ENCODE results near the gene MTG2.

MTG2 gene

DNA sequence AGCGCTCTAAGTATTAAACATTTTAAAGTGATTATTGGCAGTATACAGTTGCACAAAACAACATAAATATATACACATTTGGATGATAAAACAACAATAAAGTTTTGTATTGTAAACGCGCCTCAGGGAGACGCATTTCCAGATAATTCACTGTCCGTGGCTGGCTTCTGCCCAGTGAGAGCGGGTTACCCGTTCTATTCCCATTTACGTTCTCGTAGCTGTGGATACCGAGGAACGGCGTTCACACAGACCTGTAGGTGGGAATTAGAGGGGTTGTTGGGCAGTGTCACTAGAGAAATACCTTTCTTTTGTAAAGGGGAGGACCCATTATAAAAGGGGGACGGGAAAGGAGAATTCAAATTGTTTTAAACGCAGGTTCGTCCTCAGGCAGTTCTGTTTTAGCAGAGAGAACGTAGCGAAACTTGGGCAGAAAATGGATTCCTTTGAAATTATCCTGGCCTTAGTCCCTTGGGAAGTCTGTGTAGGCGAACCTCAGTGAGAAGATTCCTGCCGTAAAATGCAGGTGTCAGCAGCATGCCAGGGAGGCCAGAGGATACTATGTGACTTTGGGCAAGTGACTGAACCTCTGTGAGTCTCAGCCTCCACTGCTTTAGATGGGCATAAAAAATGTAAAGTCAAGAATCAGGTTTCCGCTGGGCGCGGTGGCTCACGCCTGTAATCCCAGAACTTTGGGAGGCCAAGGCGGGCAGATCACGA is 756 bp downstream of the MTG2 start:
- DNase-seq (ENCODE audit: low read depth in 2 of 2, low spot score in 1 of 2), result no peak

DNA sequence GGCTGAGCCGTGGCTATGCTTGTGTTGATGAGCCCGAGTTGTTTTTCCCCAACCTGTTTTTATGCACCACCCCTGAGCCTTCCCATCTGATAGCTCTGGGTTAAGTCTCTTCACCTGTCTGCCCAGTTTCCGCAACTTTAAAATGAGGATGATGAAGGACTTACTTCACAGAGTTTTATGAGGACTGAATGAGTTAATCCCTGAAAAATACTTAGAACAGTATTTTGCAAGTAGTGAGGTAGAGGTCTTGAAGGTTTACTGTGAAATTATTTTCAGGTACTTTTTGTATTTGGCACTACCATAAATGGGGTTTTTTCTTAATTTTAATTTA is 3.2 kb downstream of the MTG2 start:
- no peak for DNase-seq (ENCODE audit: low read depth in 2 of 2, low spot score in 1 of 2)

DNA sequence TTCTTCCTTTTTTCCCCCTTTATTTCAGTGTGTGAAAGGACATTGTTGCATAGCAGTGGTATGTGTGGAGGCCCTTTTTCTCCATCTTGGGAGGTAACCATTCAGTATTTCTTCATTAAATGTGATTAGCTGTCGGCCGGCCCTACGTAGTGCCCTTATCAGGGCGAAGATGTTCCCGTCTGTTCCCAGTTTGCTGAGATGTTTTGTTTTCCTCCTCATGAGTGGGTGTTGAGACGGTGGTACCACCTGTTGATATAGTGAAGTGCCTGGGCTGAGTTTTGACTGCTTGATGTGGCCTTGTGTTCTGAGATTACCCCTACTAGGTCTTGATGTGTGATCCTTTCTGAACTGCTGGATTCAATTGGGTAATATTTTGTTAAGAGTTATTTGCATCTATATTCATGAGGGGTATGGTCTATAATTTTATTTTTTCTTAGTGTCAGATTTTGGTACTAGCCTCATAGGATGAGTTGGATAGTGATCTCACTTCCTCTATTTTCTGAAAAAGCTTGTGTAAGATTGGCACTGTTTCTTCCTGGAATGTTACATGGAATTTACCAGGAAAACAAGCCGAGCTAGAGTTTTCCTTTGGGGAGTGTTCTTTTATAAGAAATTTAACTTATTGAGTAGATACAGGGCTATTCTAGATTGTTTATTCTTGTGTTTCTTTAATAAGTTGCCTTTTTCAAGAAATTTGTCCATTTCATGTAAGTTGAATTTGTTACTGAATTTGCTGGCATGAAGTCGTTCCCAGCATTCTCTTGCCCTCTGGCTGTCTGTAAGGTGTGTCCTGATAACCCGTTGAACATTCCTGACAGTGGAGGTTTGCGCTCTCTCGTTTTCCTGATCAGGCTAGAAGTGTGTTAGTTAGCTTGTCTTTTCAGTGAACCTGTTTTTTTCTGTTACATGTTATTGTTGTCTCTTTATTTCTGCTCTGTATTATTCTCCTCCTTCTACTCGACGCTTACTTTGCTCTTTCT is 4.3 kb downstream of the MTG2 start:
- DNase-seq (ENCODE audit: low read depth in 2 of 2, low spot score in 1 of 2), result no peak

DNA sequence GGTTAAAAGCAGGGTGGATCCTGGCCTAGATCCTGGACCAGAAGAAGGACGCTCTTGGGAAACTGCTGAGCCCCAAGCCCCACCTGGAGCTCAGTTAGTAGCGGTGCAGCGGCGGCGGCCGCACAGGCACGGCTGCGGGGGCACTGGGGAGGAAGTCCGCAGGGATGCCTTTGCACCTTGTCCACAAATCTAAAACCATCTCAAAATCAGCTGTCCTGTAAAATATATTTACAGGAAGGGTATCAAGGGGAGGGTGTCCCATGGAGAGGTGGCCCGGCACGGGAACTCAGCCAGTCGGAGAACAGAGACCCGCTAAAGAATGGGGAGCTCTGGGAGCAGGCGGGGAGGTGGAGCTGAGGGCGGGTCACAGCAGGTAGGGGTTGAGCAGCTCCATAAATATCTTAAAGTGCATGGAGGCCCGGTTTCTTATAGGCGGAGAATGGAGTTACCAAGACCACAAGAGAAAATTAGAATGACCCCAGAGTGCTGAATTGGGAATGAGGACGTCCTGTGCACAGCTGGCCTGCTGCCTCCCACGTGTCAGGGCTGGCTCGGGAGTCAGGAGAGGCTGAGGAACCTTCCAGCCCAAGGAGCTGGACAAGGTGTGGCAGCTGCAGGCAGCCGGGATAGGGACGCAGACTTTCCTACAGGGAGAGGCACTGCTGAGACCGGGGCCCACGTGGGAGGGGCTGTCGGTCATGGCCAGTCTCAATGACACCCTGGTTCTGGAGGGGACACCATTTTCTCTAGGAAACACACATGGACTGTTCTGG is 8.0 kb downstream of the MTG2 start:
- no peak for DNase-seq (ENCODE audit: low read depth in 2 of 2, low spot score in 1 of 2)

DNA sequence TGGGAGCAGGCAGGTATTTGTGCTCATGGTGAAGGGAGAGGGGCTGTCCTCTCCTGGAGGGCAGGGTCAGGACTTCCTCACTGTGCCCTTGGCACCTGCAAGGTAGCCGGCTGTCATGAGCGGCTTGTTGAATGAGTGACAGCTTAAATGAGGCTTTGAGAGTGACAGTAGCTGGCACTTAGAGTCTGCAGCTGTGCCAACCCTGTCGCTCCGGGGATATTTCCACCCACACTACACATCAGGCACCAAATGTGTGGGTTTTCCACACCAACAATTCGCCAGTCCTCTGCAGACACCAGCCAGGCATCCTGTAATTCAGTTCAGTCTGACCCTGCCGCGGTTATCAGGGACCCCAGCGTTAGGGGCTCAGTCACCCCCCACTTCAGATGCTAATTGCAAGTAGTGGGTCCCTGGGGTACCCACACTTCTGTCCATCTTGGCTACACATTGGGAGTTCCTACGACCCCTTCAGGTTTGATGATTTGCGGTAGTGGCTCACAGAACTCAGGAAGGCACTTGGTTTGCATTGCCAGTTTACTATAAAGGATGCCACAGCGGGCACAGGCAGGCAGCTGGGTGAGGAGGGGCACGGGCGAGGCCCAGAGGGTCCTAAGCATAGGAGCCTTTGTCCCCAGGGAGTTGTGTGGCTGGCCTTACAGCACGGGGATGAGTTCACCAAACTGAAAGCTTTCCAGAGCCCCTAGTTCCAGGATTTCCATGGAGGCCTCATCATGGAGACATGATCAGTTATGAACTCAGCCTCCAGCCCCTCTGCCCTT is 9.1 kb downstream of the MTG2 start:
- DNase-seq (ENCODE audit: low read depth in 2 of 2, low spot score in 1 of 2), result no peak

DNA sequence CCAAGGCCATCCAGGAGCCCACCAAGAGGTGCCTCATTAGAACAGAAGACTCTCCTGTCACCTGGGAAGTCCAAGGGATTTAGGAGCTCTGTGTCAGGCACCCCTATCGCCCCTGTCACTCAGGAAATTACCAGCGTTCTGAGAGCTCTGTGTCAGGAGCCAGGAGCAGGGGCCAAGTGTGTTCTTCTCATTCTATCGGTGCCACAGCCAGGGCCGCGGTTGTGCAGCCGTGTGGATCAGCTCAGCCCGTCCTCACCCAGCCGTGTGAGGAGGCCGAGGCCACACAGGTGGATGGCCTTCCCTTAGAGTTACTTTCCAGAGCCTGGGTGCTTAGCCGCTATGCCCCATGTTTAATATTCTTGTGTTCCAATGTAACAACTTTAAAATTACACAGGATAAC is 9.8 kb downstream of the MTG2 start:
- DNase-seq (ENCODE audit: low read depth in 2 of 2, low spot score in 1 of 2), result no peak

DNA sequence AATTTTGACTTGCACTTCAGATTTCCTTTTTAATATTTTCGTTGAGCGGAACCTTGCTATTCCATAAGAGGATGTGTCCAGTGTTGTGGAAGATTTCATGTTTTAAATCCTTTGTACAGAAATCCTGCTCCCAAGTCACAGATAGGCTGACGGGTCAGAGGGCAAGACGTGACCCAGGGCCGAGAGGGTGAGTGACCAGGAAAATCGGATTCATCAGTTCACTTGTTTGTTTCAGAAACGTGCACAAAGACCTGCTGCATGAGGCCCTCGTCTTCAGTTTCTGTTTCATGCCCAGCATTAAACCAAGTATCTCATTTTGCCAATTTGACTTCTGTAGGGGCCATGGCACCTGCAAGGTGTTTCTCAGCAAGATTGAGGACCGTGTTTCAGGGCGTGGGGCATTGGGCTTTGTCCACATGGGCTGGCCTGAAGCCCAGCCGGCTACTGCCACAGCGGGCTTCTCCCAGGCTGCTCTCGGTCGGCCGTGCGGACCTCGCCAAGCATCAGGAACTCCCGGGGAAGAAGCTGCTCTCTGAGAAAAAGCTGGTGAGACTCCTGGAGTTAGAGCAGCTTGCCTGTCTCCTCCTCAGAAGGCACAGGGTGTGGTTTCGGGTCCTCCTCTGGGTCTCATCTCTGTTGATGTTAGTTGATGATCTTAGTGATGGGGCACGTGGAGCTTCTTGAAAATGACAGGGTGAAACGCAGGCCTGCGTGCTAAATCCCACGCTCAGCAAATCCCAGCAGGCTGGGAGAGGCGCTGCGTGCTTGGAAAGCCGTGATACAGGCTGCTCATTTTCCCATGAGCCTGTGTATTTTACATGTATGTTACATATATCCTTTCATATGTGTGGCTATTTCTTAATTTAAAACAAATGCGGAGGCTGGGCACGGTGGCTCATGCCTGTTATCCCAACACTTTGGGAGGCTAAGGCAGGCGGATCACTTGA is 10.5 kb downstream of the MTG2 start:
- no peak for DNase-seq (ENCODE audit: low read depth in 2 of 2, low spot score in 1 of 2)

DNA sequence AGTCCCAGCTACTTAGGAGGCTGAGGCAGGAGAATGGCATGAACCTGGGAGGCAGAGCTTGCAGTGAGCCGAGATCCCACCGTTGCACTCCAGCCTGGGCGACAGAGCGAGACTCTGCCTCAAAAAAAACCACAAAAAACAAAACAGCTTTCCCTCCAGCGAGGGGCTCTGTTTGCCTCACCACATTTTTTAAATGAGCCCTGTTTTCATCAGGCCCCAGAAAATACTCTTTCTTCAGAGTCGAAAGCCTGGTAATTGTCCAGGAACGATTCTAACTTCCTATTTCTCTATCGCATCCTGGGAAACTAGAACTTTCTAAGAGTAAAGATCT is 12.2 kb downstream of the MTG2 start:
- DNase-seq (ENCODE audit: low read depth in 2 of 2, low spot score in 1 of 2), result no peak

DNA sequence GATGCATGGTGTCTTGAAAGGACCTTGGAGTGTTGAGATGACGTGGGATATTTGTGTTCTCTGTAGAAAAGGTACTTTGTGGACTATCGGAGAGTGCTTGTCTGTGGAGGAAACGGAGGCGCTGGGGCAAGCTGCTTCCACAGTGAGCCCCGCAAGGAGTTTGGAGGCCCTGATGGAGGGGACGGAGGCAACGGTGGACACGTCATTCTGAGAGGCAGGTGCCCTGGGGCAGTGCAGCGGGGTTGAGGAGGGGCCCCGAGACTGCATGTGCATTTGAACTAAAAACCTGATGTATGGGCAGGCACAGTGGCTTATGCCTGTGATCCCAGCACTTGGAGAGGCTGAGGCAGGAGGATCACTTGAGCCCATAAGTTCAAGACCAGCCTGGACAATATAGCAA is 12.9 kb downstream of the MTG2 start:
- DNase-seq (ENCODE audit: low read depth in 2 of 2, low spot score in 1 of 2), result no peak

DNA sequence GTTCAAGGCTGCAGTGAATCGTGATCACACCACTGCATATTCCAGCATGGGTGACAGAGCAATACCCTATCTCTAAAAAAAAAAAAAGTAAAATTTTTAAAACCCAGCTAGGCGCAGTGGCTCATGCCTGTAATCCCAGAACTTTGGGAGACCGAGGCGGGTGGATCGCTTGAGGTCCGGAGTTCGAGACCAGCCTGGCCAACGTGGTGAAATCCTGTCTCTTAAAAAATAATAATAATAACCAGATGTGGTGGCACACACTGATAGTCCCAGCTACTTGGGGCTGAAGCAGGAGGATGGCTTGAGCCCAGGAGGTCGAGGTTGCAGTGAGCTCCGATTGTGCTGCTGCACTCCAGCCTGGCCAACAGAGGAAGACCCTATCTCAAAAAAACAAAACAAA is 13.5 kb downstream of the MTG2 start:
- no peak for DNase-seq (ENCODE audit: low read depth in 2 of 2, low spot score in 1 of 2)

DNA sequence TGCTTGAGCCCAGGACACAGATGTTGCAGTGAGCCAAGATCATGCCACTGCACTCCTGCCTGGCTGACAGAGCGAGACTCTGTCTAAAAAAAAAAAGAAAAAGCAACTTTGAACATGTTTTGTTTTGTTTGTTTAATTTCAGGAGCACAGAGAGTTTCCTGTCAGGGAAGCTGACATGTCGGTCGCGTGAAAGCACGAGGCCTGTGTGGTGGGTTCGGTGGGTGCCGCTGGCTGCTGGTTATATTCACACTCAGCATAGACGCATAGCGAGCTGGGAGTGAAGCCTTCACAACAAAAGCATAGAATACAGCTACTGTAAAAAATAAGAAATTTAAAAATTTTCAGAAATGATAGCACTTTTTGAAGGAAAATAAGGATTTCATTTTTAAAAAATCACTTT is 14.5 kb downstream of the MTG2 start:
- DNase-seq (ENCODE audit: low read depth in 2 of 2, low spot score in 1 of 2), result no peak

DNA sequence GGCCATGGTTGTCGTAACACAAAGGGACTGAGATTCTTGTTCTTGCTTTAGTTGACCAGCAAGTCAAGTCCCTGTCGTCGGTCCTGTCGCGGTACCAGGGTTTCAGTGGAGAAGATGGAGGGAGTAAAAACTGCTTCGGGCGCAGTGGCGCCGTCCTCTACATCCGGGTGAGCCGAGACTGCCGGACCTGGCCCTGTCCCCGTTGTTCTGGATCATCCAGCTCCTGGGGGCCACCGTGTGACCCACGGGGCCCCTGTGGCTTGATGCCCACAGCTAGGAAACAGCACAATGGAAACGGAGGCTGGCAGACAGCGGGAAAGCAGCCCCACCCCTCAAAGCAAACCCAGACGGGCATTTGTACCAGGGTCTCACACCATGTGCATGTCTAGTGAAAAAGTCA is 15.0 kb downstream of the MTG2 start:
- DNase-seq (ENCODE audit: low read depth in 2 of 2, low spot score in 1 of 2), result no peak

DNA sequence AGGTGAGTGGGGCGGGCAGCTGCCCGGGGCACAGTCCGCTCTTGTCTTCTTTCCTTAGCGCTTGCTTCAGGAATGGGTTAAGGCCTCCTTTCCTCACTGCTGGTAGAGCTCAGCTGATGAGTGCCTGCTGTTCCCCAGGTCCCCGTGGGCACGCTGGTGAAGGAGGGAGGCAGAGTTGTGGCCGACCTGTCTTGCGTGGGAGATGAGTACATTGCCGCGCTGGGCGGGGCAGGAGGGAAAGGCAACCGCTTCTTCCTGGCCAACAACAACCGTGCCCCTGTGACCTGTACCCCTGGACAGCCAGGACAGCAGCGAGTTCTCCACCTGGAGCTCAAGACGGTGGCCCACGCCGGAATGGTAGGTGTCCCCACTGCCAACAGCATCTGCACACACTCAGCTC is 15.7 kb downstream of the MTG2 start:
- DNase-seq (ENCODE audit: low read depth in 2 of 2, low spot score in 1 of 2), result no peak

DNA sequence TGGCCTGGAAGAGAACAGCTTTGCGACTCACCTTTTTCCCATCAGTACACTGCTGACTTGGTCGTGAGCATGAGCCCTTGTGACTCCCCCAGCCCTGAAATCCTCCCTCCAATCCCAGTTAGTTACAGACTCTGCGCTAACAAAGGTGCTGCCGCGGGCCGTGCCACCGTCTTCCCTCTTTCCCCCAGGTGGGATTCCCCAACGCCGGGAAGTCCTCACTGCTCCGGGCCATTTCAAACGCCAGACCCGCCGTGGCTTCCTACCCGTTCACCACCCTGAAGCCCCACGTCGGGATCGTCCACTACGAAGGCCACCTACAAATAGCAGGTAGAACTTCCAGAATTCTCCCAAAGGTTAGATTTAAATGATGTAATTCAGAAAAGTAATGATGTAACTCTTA is 16.1 kb downstream of the MTG2 start:
- DNase-seq (ENCODE audit: low read depth in 2 of 2, low spot score in 1 of 2), result no peak

DNA sequence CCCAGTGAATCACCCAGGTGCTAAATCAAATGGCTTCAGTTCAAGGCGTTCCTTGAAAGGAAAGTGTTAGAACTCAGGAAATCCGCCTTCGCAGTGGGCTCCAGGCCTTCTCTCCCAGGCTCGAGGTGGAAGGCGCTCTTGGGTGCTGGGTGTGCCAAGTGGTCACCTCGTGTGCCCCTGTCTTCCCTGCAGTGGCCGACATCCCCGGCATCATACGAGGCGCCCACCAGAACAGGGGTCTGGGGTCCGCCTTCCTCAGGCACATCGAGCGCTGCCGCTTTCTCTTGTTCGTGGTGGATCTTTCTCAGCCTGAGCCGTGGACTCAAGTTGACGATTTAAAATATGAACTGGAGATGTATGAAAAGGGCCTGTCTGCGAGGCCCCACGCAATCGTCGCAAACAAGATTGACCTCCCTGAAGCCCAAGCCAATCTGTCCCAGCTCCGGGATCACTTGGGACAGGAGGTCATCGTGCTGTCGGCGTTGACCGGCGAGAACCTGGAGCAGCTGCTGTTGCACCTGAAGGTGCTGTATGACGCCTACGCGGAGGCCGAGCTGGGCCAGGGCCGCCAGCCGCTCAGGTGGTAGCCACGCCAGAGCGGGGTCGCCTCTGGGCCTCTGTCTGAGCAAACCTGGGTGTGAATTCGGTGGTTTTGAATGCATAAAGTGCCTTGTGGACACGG is 17.8 kb downstream of the MTG2 start:
- no peak for DNase-seq (ENCODE audit: low read depth in 2 of 2, low spot score in 1 of 2)

DNA sequence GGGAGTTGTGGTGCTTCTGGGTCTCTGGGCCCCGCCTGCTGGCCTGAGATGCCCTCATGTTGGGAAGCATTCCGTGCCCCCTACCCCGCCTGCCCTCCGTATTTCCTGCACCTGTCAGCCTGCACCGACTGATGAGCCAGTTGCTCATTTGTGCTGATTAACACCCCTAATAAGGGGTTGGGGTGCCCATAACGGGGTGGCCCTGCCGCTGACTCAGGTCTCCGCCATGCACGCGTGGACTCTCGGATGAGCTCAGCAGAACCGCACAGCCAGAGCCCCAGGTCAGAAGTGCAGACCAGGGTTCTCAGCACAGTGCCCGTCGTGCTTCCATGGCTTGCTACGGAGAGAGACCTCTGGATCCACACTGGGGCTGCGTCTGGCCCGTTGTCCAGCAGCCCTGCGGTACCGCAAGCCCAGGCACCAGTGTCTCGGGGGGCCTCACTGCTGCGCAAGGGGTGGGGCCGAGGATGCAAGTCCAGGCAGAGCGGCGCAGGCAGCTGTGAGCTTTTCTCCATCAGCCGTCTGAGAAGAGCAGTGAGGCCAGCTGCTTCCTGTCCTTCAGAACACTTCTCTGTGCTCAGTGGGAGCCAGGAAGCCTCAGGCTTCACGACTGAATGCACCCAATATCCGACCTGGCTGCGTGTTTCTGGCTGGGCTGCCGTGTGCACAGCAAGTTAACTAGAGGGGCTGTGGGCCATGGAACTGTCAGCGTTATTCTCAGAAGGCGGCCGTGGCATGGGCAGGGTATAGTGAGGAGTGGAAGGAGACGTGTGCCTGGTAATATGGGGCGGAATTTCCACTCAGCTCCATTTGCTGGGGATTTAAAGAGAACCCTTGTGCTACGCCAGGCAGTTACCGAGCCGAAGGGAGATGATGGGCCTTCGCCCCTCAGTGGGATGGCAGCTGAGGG is 18.6 kb downstream of the MTG2 start:
- no peak for DNase-seq (ENCODE audit: low read depth in 2 of 2, low spot score in 1 of 2)

DNA sequence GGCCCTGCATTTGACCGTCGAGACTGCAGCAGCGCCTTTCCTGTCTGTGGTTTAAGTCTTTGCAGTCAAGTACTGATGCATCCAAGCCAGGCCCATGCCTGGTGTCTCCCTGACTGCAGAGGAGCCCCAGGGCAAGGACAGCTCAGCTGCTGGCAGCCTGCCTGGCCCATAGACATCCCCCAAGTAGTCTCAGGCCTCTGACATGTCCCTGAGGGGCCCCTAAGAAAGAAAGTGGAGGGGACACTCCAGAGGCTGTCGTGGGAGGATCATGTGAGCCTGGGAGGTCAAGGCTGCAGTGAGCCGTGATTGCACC is 19.2 kb downstream of the MTG2 start:
- no peak for DNase-seq (ENCODE audit: low read depth in 2 of 2, low spot score in 1 of 2)

DNA sequence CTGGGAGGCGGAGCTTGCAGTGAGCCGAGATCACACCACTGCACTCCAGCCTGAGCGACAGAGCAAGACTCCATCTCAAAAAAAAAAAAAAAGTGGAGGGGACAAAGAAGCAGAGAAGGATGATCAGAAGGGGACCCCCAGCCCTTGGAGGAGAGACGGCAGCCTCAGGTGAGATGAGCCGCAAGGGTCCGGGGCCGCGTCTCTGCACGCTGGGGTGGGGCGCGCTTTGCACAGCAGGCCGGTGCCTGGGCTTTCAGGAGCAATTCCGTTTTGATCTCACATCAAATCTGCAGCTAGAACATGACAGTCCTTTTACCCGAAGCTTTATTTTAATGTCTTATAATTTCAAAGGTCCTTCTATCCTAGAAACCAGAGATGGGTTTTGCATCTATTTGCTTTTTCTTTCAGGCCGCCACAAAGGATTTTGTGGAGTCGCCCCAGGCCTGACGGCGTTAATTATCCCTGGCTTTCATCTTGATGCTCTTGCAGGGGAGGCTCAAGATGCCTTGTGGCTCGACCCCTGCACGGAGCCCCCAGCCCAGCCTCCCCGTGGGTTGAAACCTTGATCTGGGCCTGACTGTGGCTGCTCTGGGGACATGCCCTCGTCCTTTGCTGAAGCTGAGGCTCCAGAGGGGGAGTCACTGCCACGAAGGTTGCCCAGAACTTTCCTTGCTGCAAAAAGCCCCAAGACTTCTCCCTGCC is 20.0 kb downstream of the MTG2 start:
- no peak for DNase-seq (ENCODE audit: low read depth in 2 of 2, low spot score in 1 of 2)
